AML-193 (cell line): ENCODE data around the gene SPSB4.

Experiments
- DNase-seq, 2 experiments: peaks; one replicate each; lab custom pipeline; 2025; lab: John Stamatoyannopoulos, UW

SPSB4 gene

GRCh38 chr3:141076036-141076773, 25.1 kb downstream of the SPSB4 start:
- DNase-seq = no peak

DNA sequence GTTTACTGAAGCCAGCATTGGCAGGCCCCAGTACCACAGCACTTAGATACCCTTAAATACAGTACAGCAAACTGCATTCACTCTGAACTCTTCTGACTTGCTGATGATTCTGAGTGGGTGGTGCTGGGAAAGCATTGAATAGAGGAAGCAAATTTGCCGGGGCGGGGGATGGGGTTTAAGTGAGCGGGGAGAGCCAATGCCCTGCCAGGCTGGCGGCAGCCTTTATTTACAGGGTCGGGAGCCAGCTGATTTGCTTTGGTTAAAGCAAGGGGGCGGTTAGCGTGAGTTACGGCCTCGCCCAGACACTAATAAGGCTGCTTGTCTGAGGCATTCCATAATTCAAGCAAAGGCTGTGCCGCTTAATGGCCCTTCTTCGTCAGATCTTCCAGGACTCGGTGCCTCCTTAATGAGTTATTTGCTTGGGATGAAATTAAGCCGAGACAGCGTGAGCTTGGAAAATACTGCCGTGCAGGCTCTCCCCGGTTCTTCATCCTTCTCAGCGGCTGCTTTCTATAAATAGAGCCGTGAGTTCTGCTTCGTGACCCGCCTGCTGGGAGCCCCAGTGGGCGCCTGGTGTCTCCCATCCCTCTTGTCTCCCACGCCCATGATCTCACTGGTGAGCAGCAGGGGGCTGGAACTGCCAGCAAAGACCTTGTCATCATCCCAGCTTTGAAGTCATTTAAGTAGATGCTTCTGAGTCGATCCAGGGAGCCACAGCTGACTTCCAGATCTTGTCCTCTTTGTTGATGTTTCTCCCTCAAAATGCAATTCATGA, 25.8 kb downstream of the SPSB4 start:
- DNase-seq = no peak

GRCh38 chr3:141077631-141078030, 26.5 kb downstream of the SPSB4 start:
- no peak for DNase-seq

DNA sequence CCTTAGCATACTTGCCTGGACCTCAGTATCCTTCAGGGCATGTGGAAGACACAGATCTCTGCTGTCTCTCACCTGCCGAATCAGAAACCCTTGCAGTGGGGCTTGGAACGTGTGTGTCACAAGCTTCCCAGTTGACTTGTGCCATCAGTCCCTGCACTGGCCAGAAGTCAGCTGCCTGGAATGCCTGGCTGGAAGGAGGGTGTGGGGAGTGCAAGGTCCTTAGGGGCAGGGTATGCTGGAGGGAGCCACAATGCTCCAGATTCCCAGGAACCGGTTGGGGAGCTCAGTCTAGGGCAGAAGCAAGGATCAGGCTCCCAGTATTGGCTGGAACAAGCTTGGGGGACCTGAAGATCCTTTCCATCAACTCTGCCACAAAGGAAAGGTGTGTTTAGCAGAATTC, 27.1 kb downstream of the SPSB4 start:
- no peak for DNase-seq

DNA sequence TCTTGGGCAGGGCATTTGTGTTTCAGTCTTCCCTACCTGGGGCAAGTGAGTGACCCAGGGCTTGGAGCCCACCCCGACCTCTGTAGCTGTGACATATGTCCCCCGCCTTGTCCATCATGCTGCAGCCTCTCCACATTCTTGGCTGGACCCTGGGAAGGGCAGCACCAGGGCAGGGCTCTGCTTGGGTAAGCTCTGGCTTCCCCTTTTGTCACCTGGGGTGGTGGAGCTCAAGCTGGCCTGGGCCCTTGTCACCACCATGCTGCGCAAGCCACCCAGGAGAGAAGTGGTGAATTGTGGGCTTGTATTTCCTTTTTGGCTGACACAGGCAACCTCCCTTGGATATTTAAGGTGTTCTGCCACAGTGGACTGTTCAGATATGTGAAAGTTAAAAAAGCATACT, 29.3 kb downstream of the SPSB4 start:
- DNase-seq = no peak

DNA sequence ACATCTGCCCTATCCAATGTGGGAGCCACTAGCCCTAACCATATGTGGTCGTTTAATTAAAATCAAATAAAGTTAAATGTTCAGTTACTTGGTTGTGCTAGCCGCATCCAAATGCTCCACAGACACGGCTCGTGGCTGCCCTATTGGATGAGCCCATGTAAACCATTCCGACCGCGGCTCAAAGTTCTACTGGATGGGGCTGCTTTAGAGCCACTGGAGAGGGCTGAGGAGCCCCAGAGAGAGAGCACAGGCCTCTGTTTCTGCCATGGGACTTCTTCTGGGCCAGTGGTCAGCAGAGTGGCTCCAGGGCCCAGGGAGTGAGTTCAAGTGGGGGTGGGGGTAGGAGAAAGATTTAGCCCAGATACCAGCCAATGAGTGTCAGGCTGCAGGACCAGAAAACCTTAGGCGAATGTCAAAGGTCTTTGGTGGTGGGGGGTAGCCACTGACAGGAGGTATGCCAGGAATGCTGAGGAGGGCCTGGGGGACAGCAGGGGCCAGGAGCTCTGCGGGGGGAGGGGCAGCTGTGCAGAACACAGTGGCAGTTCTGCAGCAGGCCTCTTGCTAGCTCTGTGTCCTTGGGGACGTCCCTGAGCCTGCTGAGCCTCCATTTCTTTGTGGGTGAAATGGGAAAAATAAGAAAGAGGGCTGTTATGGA, 30.1 kb downstream of the SPSB4 start:
- no peak for DNase-seq

GRCh38 chr3:141082064-141082463, 30.9 kb downstream of the SPSB4 start:
- DNase-seq = no peak

- no peak for DNase-seq
These were observed 32.1 kb downstream of the SPSB4 start for GRCh38 chr3:141083226-141083625.

GRCh38 chr3:141083836-141084649, 32.9 kb downstream of the SPSB4 start:
- DNase-seq = no peak

- DNase-seq = no peak
These were observed 34.4 kb downstream of the SPSB4 start for GRCh38 chr3:141085343-141086070.

DNA sequence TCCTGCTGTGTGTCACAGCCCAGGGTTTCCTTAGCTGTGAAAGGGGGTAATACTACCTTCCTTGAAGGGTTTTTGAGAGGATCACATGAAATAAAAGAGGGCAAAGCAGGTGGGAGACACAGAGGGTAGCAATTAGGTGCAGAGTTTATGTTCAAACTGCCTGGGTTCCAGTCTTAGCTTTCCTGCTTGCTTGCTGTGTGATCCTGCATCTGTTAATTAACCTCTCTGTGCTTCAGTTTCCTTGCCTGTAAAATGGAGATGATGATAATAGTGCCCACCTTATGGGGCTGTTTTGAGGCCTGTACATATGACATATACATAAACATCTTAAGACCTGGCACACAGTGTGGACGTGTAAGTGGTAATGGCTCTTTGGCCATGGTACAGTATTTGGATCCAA, 35.0 kb downstream of the SPSB4 start:
- DNase-seq = no peak

DNA sequence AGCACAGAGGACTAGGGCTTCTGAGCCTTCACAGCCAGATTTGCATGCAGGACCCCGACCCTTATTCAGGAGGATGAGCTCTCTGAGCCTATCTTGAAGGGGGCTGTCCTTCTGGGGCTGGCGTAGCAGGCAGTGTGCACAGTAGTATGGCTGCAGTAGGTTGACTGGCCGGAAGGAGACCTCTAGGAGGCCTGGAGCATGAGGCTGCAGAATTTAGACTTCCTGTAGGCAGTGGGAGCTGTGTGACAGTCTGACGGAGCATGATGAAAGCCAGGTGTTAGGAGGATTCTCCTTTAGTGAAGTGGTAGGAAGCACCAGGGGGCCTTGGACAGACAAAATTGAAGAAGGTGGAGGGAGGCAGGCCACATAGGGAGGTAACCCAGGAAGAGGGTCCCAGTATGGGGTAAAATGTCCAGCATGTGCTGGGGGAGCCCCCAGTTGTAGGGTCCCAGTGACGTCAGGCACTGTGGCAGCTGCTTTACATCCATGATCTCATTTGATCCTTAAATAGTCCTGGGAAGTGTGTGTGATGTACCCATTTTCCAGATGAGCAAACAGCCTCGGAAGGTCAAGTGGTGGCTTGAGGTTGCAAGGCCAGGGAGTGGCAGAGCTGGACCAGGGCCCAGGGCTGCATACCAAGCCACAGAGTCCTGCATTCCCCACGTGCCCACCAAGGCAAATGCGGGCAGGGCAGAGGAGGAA, 36.1 kb downstream of the SPSB4 start:
- DNase-seq = no peak

DNA sequence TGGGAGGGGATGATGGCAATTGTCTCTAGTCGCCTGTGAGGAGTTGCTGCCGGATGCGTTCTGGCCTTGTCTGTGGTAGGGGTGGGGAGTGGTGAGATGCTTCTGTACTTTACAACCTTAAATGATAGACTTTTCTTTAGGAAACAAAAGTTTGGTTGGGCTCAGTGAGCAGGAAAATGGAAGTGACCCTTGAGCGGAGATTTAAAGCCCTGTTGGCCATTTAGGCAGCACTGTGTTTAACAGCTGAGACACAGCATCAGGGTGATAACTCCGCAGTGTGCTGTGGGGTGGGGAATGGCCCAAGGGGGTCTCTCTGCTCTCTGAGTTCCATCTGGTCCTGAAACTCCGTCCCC, 36.6 kb downstream of the SPSB4 start:
- no peak for DNase-seq

GRCh38 chr3:141089339-141090152, 38.4 kb downstream of the SPSB4 start:
- no peak for DNase-seq

DNA sequence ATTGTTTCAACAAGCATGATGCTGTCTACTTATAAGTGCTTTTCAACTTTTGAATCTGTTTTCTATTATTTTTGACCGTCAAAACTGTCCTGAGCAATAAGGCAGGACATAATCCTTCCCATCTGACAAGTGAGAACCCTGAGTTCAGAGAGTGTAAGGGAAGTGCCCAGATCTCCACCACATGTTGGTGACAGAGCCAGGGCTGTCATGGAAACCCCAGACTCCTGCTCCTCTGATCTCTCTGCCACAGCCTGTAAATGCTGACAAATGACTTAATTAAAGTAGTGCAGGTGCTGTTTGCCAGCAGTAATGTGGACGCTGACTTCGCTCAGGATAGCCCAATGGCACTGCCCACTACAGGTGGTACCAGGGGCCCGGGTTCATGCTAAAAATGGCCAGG, 40.3 kb downstream of the SPSB4 start:
- no peak for DNase-seq

GRCh38 chr3:141092663-141093062, 41.5 kb downstream of the SPSB4 start:
- DNase-seq = no peak

- DNase-seq = no peak
These were observed 42.2 kb downstream of the SPSB4 start for GRCh38 chr3:141093397-141093796.

- DNase-seq = no peak
These were observed 43.0 kb downstream of the SPSB4 start for GRCh38 chr3:141093971-141094684.

- no peak for DNase-seq
These were observed 43.8 kb downstream of the SPSB4 start for GRCh38 chr3:141094790-141095545.
